Activated effector memory CD4-positive, alpha-beta T cell treated with anti-CD3 and anti-CD28 coated beads, Interleukin-2, amount 50 U/mL, for 16 hours (primary cell): ENCODE data around the gene DIS3L2.

Source experiments
- DNase-seq: peaks from one replicate; pipeline ENCODE4 v3.0.0-alpha.2; 2020

The DIS3L2 gene

GRCh38 chr2:232200195-232200594, 238.7 kb downstream of the DIS3L2 start:
- DNase-seq, result no peak

GRCh38 chr2:232203166-232203891, 241.8 kb downstream of the DIS3L2 start:
- DNase-seq, result no peak

- no peak for DNase-seq
Measured at GRCh38 chr2:232203936-232204335, 242.4 kb downstream of the DIS3L2 start.

GRCh38 chr2:232204457-232204931, 243.0 kb downstream of the DIS3L2 start:
- DNase-seq, result no peak

- DNase-seq, result no peak
Measured at GRCh38 chr2:232207174-232207573, 245.7 kb downstream of the DIS3L2 start.

GRCh38 chr2:232210306-232210705, 248.8 kb downstream of the DIS3L2 start:
- no peak for DNase-seq

- DNase-seq, result no peak
Measured at GRCh38 chr2:232211743-232212686, 250.5 kb downstream of the DIS3L2 start.

- DNase-seq, result no peak
Measured at GRCh38 chr2:232213176-232213575, 251.7 kb downstream of the DIS3L2 start.

GRCh38 chr2:232214053-232214452, 252.5 kb downstream of the DIS3L2 start:
- DNase-seq, result no peak

GRCh38 chr2:232216028-232216427, 254.5 kb downstream of the DIS3L2 start:
- DNase-seq, result no peak

GRCh38 chr2:232218778-232219495, 257.4 kb downstream of the DIS3L2 start:
- no peak for DNase-seq

- no peak for DNase-seq
Measured at GRCh38 chr2:232219496-232219870, 258.0 kb downstream of the DIS3L2 start.

GRCh38 chr2:232219932-232220331, 258.4 kb downstream of the DIS3L2 start:
- DNase-seq, result no peak

- DNase-seq, result no peak
Measured at GRCh38 chr2:232225429-232225828, 263.9 kb downstream of the DIS3L2 start.

GRCh38 chr2:232225895-232226294, 264.4 kb downstream of the DIS3L2 start:
- no peak for DNase-seq

- DNase-seq, result no peak
Measured at GRCh38 chr2:232228332-232228731, 266.8 kb downstream of the DIS3L2 start.

- no peak for DNase-seq
Measured at GRCh38 chr2:232228971-232229894, 267.7 kb downstream of the DIS3L2 start.

- DNase-seq, result no peak
Measured at GRCh38 chr2:232229911-232230310, 268.4 kb downstream of the DIS3L2 start.

- no peak for DNase-seq
Measured at GRCh38 chr2:232230560-232230959, 269.0 kb downstream of the DIS3L2 start.

GRCh38 chr2:232231554-232231953, 270.0 kb downstream of the DIS3L2 start:
- no peak for DNase-seq

GRCh38 chr2:232232915-232233314, 271.4 kb downstream of the DIS3L2 start:
- DNase-seq, result no peak
